Calu3 (cell line): Measurements from ENCODE around the gene SYN1. TPM values are rescaled to one million over a fixed set of nuclear protein-coding genes. Genes with fewer than 3 reads are reported as not detected.

Source experiments
- BruUV-seq: library from RNA; stranded (reverse); fragments of 400-500 nt; replicated peaks from 2 replicates; lab custom pipeline; 2021; lab: Mats Ljungman, UMichigan
- CTCF ChIA-PET: fragments of 300-600 bp; sonication (Branson Sonifier 250); formaldehyde crosslinking; loops from one replicate; lab custom pipeline; 2022; ENCODE audit warnings: antibody characterized with exemption; lab: Charles Lee
- DNase-seq: peaks from one replicate; pipeline ENCODE4 v3.0.0; 2022
- H3K27ac Mint-ChIP-seq: one replicate; pipeline ENCODE4 v1.8.0; 2022; ENCODE audit warnings: mixed read lengths; ENCODE audit not compliant: unreplicated experiment
- H3K27me3 Mint-ChIP-seq: one replicate; pipeline ENCODE4 v1.8.0; 2022; ENCODE audit warnings: mixed read lengths; ENCODE audit not compliant: unreplicated experiment
- H3K36me3 Mint-ChIP-seq: one replicate; pipeline ENCODE4 v1.8.0; 2022; ENCODE audit warnings: mild to moderate bottlenecking, moderate library complexity, mixed read lengths; ENCODE audit not compliant: insufficient read depth, unreplicated experiment
- H3K4me1 Mint-ChIP-seq: one replicate; pipeline ENCODE4 v1.8.0; 2022; ENCODE audit warnings: mild to moderate bottlenecking, low read depth, mixed read lengths; ENCODE audit not compliant: unreplicated experiment
- H3K4me3 Mint-ChIP-seq: one replicate; pipeline ENCODE4 v1.8.0; 2022; ENCODE audit warnings: mild to moderate bottlenecking, low read depth, moderate library complexity, mixed read lengths; ENCODE audit not compliant: unreplicated experiment
- H3K9me3 Mint-ChIP-seq: one replicate; pipeline ENCODE4 v1.8.0; 2022; ENCODE audit warnings: low read depth, mixed read lengths; ENCODE audit not compliant: unreplicated experiment
- CTCF ChIP-seq: fragments of 200-600 bp; IDR thresholded peaks from one replicate; pipeline ENCODE4 v1.8.0; 2022; ENCODE audit warnings: antibody characterized with exemption; ENCODE audit not compliant: unreplicated experiment
- intact Hi-C: fragments of 100-400 bp; cut with micrococcal nuclease; formaldehyde crosslinking; loops from one replicate; pipeline ENCODE4 v1.10.0; 2022; ENCODE audit not compliant: unreplicated experiment
- total RNA-seq: library from RNA; stranded (reverse); gene quantifications from 2 replicates; pipeline ENCODE4 v1.2.3, GENCODE V29; 2022

Gene SYN1
- total RNA-seq, 1 experiment from 2014 or later = 0.21 TPM

- TF ChIP-seq CTCF = no peak
- H3K9me3 Mint-ChIP-seq = no peaks in the 10 kb centered on the region
- H3K36me3 Mint-ChIP-seq = peaks cover 32% of the 10 kb centered on the region
- no peak for DNase-seq
- CTCF ChIA-PET = no interaction called here
- H3K27me3 Mint-ChIP-seq = no peaks in the 10 kb centered on the region
- H3K4me3 Mint-ChIP-seq = no peak overlapping the region
- no TSS peak for BruUV-seq
- no peak overlapping the region for H3K27ac Mint-ChIP-seq
- H3K4me1 Mint-ChIP-seq = peaks cover 36% of the 10 kb centered on the region
- intact Hi-C loops = no loop called here
Observed at GRCh38 chrX:47585273-47585672, 34.4 kb downstream of the SYN1 start.

GRCh38 chrX:47584714-47585113, 34.9 kb downstream of the SYN1 start:
- BruUV-seq = no TSS peak
- H3K9me3 Mint-ChIP-seq = no peaks in the 10 kb centered on the region
- no peak overlapping the region for H3K4me3 Mint-ChIP-seq
- CTCF ChIA-PET = no interaction called here
- TF ChIP-seq CTCF = no peak
- H3K36me3 Mint-ChIP-seq = peaks cover 32% of the 10 kb centered on the region
- no peaks in the 10 kb centered on the region for H3K27me3 Mint-ChIP-seq
- DNase-seq = no peak
- peaks cover 36% of the 10 kb centered on the region for H3K4me1 Mint-ChIP-seq
- H3K27ac Mint-ChIP-seq = no peak overlapping the region
- intact Hi-C loops = no loop called here

- intact Hi-C loops = loop anchor here (2.0 kb wide), 1 partner anchor 75 kb away; the partner anchor contains the start of gene UXT
- Mint-ChIP-seq H3K36me3 (peaks cover 32% of the 10 kb centered on the region), H3K4me1 (peaks cover 38% of the 10 kb centered on the region), H3K27ac (peak overlapping the region; percentile 85), H3K9me3 (no peaks in the 10 kb centered on the region), H3K4me3 (peak overlapping the region; percentile 70), H3K27me3 (no peaks in the 10 kb centered on the region)
- TSS peak; percentile 50 for BruUV-seq
- CTCF ChIA-PET = interaction anchor here (0.6 kb wide), 1 partner anchor 60 kb away, joined by 4 read pairs; no protein-coding TSS in a partner anchor
- TF ChIP-seq CTCF = no peak
- no peak for DNase-seq
Observed at GRCh38 chrX:47583240-47583861, 36.3 kb downstream of the SYN1 start.

- no peaks in the 10 kb centered on the region for H3K9me3 Mint-ChIP-seq
Observed at GRCh38 chrX:47581731-47582647, 37.7 kb downstream of the SYN1 start, which contains the start of gene TIMP1. Gene TIMP1, plus strand, starts transcription at chrX:47582436. Its CDS starts 980 bp downstream, at chrX:47583416.

More at GRCh38 chrX:47581731-47582647, 37.7 kb downstream of the SYN1 start, which contains the start of gene TIMP1:
- Mint-ChIP-seq H3K4me1 (peaks cover 51% of the 10 kb centered on the region), H3K36me3 (peaks cover 30% of the 10 kb centered on the region), H3K27ac (peak within 1 kb of the TSS; percentile 85), H3K4me3 (peak within 1 kb of the TSS; percentile 70), H3K27me3 (no peaks in the 10 kb centered on the region)
- intact Hi-C loops = loop anchor here (2.0 kb wide), 1 partner anchor 77 kb away; the partner anchor contains the start of gene UXT
- no peak for TF ChIP-seq CTCF
- peak; percentile 87 for DNase-seq
- CTCF ChIA-PET = interaction anchor here (0.7 kb wide), 1 partner anchor 897 kb away, joined by 6 read pairs; no protein-coding TSS in a partner anchor
- BruUV-seq = no TSS peak
